ENCODE measurements around the gene PCIF1. TPM values are rescaled to one million over a fixed set of nuclear protein-coding genes. Genes with fewer than 3 reads are reported as not detected.

The PCIF1 gene
- total and polyA plus RNA-seq, 12 donors = 12.6 to 47.1 (median 36.7) TPM

- WGBS, 4 donors = 62 to 84% (median 68%) methylated on average over 3 to 14 of the region's 14 CpGs
- Histone ChIP-seq H3K36me3 (replicated peaks in 1 of 2) (peaks cover 0 to 55% of the 10 kb centered on the region in 2 donors), H3K27ac (peak overlapping the region in 3 of 5 donors; percentile 26 to 100 (median 61)), H3K9me3 (replicated peaks in 1 of 3) (no peaks in the 10 kb centered on the region), H3K4me1 (replicated peaks in 1 of 2) (peaks cover 15 to 22% of the 10 kb centered on the region in 2 donors), H3K27me3 (no peaks in the 10 kb centered on the region), H3K4me3 (no peak overlapping the region)
- TF ChIP-seq CTCF (IDR thresholded peaks at IDR 0.05) (no peak), POLR2A (IDR thresholded peaks at IDR 0.05) (no peak)
- intact Hi-C loops (cut with DNase I) = no loop called here
- DNase-seq = peak in 6 of 7 donors; percentile 39 to 66 (median 56)
Observed at GRCh38 chr20:45968801-45969711, 34.6 kb downstream of the PCIF1 start.

GRCh38 chr20:45969712-45970634 is 35.5 kb downstream of the PCIF1 start:
- TF ChIP-seq CTCF (IDR thresholded peaks at IDR 0.05) (peak; percentile 44 to 62 (median 54)), POLR2A (IDR thresholded peaks at IDR 0.05) (no peak)
- peak in 6 of 7 donors; percentile 38 to 65 (median 56) for DNase-seq
- Histone ChIP-seq H3K27ac (peak overlapping the region in 3 of 5 donors; percentile 26 to 100 (median 61)), H3K36me3 (replicated peaks in 1 of 2) (peaks cover 0 to 45% of the 10 kb centered on the region in 2 donors), H3K27me3 (no peaks in the 10 kb centered on the region), H3K9me3 (replicated peaks in 1 of 3) (no peaks in the 10 kb centered on the region), H3K4me1 (replicated peaks in 1 of 2) (peaks cover 15 to 22% of the 10 kb centered on the region in 2 donors), H3K4me3 (peak overlapping the region in 1 of 4 donors; percentile 80)
- 44 to 48% (median 45%) methylated on average over 5 to 6 of the region's 6 CpGs for WGBS, 4 donors
- intact Hi-C loops (cut with DNase I) = no loop called here

GRCh38 chr20:45970646-45971424 is 36.4 kb downstream of the PCIF1 start:
- peak in 6 of 7 donors; percentile 43 to 69 (median 52) for DNase-seq
- H3K36me3 ChIP-seq (replicated peaks in 1 of 2) = peaks cover 0 to 37% of the 10 kb centered on the region in 2 donors
- no peaks in the 10 kb centered on the region for H3K9me3 ChIP-seq (replicated peaks in 1 of 3)
- H3K27ac ChIP-seq = peak overlapping the region; percentile 98 to 100 (median 99)
- intact Hi-C loops (cut with DNase I) = no loop called here
- peak overlapping the region; percentile 19 to 95 (median 84) for H3K4me3 ChIP-seq
- peaks cover 15 to 22% of the 10 kb centered on the region in 2 donors for H3K4me1 ChIP-seq (replicated peaks in 1 of 2)
- TF ChIP-seq POLR2A (IDR thresholded peaks at IDR 0.05) (no peak), CTCF (IDR thresholded peaks at IDR 0.05) (no peak)
- no peaks in the 10 kb centered on the region for H3K27me3 ChIP-seq
- WGBS, 4 donors = 10 to 21% (median 13%) methylated on average over 20 to 34 of the region's 34 CpGs
